NB4 (cell line): ENCODE results near the gene WDFY3.
"Not testable (repeated sequence)": the region's sequence is repeated elsewhere in the genome, so short reads cannot be mapped to it uniquely, and the experiment has no call there.

Experiments used
- DNase-seq: peaks from one replicate; pipeline ENCODE4 v3.0.0; 2010; ENCODE audit warnings: low read depth
- H3K4me3 ChIP-seq: one replicate; pipeline ENCODE4 v1.5.1; 2011; ENCODE audit warnings: mild to moderate bottlenecking, low read depth, low read length, moderate library complexity
- CTCF ChIP-seq: IDR thresholded peaks from one replicate; pipeline ENCODE4 v1.5.1; 2012; ENCODE audit warnings: low read depth, low read length
- MAX ChIP-seq: IDR thresholded peaks from 2 replicates; pipeline ENCODE4 v1.6.1; 2011; ENCODE audit warnings: low read depth, low read length
- MYC ChIP-seq: IDR thresholded peaks from 2 replicates; pipeline ENCODE4 v1.6.1; 2011; ENCODE audit warnings: low read depth, low read length
- POLR2A ChIP-seq: IDR thresholded peaks from 2 replicates; pipeline ENCODE4 v1.6.1; 2011; ENCODE audit warnings: mild to moderate bottlenecking; ENCODE audit not compliant: insufficient read length; ENCODE audit errors: extremely low read depth

WDFY3 gene

DNA sequence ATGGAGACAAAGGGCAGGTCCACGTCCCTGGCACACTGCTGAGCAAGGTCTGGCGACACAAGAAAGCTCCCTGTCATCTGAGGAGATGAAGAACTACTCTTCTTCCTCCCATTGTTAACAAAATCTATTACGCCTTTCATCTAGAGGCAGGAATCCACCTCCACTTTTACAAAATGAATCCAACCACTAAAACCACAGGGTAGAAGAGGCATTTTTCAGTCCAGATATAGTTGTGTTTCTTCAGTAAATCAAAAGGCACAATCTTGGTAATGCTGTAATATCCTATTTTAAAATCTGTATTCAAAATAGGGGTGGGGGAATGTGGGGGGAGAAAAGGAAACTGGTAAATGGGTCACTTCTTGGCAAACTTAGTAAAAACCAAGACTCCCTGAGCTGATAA, 282.1 kb downstream of the WDFY3 start:
- TF ChIP-seq CTCF (no peak), MYC (no peak), MAX (no peak), POLR2A (no peak)

DNA sequence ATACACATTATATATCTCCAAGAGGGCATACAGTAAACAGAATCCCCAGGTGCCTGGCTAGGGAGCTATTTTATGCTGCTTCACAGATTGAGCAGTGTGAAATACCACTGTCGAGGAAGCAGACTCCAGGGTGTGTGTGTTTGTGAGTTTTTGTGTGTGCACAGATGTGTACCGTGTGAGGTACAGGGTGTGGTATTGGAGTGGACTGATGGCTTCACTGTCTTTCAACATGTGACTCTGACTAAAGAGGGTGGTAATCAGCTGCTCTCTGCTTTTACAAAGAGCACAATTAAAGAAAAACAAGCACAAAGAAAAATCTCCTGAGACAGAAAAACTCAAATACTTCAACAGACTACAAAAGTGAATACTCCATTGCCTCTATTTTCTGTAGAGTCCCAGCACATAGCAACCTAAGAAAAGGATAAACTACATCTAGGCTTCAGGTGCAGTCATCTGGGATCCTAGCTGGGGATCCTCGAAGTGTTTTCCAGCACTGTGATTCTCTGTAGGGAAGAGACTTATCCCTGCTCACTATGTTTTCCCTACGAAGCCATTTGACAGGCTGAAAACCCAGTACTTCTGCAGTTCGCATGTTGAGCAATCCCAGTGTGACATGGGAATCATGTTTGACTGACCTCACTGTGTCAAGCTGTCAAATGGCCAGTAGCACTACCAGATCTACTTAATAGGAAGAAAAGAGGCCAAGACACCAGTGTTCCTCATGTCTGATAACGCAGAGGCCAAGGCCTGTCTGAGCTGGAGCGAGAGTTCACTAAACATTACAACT, 283.2 kb downstream of the WDFY3 start:
- H3K4me3 ChIP-seq = no peak overlapping the region
- TF ChIP-seq MAX = no peak
- no peak for TF ChIP-seq CTCF
- TF ChIP-seq MYC = no peak
- no peak for TF ChIP-seq POLR2A
- peak; percentile 4 for DNase-seq

More for the DNA sequence above, 282.1 kb downstream of the WDFY3 start:
- peak; percentile 4 for DNase-seq
- H3K4me3 ChIP-seq = no peak overlapping the region

DNA sequence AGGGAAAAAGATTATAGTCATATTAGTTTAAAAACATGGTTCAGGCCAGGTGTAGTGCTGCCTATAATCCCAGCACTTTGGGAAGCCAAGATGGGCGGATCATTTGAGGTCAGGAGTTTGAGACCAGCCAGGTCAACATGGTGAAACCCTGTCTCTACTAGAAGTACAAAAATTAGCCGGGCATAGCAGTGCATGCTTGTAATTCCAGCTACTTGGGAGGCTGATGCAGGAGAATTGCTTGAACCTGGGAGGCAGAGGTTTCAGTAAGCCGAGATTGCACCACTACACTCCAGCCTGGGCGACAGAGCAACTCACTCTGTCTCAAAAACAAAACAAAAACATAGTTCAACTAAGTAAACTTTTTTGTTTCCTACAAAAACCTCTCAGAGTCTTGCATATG, 283.8 kb downstream of the WDFY3 start:
- H3K4me3 ChIP-seq, DNase-seq: not testable (repeated sequence)

- DNase-seq = peak; percentile 48
- no peak for TF ChIP-seq CTCF
- no peak for TF ChIP-seq POLR2A
- no peak for TF ChIP-seq MAX
- TF ChIP-seq MYC = no peak
- no peak overlapping the region for H3K4me3 ChIP-seq
These were observed 284.8 kb downstream of the WDFY3 start for GRCh38 chr4:84681486-84682274.

DNA sequence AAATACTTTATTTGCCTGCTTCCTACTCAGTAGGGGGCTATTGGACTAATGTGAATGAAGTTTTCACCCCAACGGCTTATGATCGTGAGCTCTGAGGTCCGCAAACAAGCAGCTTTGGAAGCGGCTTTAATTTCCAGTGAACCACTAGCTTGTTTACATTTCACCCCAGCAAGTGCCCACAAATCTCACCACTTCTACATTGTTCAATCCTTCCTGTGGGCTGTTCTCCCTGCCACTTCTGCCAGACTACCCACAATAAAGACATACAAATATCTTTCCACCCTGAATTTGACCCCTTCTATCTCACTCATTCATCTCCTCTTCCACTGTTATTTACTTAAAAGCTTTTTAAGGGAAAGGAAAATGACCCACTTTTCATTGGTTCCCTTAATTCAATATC, 285.5 kb downstream of the WDFY3 start:
- TF ChIP-seq MYC (no peak), MAX (no peak), POLR2A (no peak), CTCF (no peak)
- no peak overlapping the region for H3K4me3 ChIP-seq
- DNase-seq = no peak

DNA sequence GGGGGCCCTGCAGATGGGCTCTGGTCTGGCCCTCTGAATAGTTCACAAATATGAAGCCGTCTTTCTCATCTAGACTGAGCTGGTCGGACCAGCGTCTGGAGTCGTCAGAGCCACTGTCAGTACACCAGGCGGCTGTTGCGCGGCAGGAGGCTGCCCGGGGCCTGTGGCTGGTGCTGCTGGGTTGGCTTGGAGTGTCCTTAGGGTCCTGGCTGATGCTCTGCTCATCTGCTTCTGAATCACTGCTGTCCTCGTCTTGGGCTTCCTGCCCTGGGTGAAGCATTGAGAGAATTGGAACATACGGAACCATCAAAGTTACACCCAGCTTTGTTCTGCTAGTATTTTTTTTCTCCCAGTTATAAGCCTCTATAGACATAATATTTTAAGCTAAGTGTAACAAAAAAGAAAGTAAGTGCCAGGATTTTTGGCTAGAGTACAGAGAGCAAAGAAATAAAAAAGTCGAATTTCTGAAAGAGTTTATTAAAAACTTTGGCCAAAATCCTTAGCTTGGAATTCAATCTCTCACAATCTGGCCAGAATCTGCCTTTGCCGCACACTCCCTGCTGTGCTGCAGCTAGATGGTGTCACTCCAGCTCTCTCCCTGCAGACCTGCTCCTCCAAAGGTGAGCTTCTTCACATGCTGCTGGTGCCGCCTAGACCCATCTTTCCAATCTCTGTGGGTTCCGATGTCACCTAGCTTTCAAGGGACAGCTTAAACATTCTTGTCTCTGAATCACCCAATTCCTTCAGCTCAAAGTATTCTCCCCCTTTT, 287.3 kb downstream of the WDFY3 start:
- no peak for DNase-seq
- no peak for TF ChIP-seq MAX
- no peak for TF ChIP-seq MYC
- TF ChIP-seq POLR2A = no peak
- TF ChIP-seq CTCF = no peak
- H3K4me3 ChIP-seq = no peak overlapping the region
